ENCODE data around the gene NTN4.
"Not testable (repeated sequence)": the region's sequence is repeated elsewhere in the genome, so short reads cannot be mapped to it uniquely, and the experiment has no call there.

NTN4 gene

DNA sequence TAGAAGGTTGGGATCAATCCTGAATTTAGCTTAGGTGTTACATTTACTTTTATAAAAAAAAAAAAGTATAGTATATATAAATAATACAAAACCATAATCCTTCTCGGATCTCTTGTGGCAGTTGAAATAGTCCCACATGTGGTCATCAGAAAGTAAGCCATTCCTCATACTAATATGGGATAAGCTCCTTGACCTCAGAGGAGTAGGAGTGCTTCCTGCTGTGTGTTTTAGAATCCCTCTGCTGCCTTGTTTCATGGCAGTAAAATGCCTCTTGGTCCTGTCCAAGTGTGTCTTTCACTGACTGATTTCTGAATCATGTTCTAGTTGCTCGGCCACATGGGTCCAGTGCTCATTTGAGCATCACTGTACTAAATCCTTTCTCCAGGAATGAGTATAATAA is 117.0 kb downstream of the NTN4 start:
- H3K27ac ChIP-seq: peak overlapping the region; percentile 53
- TF ChIP-seq, protein P1, sequence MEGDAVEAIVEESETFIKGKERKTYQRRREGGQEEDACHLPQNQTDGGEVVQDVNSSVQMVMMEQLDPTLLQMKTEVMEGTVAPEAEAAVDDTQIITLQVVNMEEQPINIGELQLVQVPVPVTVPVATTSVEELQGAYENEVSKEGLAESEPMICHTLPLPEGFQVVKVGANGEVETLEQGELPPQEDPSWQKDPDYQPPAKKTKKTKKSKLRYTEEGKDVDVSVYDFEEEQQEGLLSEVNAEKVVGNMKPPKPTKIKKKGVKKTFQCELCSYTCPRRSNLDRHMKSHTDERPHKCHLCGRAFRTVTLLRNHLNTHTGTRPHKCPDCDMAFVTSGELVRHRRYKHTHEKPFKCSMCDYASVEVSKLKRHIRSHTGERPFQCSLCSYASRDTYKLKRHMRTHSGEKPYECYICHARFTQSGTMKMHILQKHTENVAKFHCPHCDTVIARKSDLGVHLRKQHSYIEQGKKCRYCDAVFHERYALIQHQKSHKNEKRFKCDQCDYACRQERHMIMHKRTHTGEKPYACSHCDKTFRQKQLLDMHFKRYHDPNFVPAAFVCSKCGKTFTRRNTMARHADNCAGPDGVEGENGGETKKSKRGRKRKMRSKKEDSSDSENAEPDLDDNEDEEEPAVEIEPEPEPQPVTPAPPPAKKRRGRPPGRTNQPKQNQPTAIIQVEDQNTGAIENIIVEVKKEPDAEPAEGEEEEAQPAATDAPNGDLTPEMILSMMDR (conservative IDR thresholded peaks at IDR 0.05): no peak

DNA sequence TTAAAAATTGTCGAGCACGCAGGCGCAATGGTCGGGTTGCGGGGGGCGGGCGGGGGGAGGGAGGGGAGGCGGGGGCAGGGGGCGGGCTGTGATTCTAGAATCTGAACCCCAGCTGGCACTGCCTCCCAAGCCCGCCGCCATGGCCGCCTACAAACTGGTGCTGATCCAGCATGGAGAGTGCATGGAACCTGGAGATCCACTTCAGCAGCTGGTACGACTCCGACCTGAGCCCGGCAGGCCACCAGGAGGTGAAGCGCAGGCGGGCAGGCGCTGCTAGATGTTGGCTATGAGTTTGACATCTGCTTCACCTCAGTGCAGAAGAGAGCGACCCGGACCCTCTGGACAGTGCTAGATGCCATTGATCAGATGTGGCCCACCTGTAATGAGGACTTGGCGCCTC is 118.4 kb downstream of the NTN4 start:
- H3K27ac ChIP-seq: no peak overlapping the region
- TF ChIP-seq, protein P1 (conservative IDR thresholded peaks at IDR 0.05): no peak

DNA sequence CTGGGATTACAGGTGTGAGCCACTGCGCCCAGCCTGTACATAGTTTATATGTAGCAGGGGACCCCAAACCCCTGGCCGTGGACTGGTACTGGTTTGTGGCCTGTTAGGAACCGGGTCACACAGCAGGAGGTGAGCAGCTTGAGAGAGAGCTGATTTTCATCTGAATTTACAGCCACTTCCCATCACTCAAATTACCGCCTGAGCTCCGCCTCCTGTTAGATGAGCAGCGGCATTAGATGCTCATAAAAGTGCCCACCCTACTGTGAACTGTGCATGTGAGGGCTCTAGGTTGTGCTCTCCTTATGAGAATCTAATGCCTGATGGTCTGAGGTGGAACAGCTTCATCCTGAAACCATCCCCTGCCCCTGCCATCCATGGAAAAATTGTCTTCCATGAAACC is 119.3 kb downstream of the NTN4 start:
- no peak overlapping the region for H3K27ac ChIP-seq
- TF ChIP-seq, protein P1 (conservative IDR thresholded peaks at IDR 0.05): no peak

DNA sequence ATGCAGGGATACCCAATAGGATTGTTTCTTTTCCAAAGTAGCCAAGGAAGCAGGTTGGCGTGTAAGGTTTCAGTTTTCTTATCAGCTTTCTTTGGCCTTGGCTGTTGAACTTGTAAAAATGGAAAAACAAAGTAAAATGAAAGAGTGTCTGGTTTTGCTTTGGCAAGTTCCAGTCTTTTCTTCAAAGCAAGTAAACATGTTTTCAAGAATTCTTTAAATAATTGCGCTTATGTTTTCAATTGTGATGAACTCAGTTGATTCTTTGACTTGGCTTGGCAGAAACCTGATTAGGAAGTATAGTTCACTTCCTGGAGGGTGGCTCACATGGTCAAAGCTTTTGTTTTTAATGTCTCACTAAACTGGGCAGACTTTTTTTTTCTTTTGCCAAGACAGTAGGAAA is 127.0 kb downstream of the NTN4 start:
- TF ChIP-seq, protein P1 (conservative IDR thresholded peaks at IDR 0.05): no peak
- no peak overlapping the region for H3K27ac ChIP-seq

DNA sequence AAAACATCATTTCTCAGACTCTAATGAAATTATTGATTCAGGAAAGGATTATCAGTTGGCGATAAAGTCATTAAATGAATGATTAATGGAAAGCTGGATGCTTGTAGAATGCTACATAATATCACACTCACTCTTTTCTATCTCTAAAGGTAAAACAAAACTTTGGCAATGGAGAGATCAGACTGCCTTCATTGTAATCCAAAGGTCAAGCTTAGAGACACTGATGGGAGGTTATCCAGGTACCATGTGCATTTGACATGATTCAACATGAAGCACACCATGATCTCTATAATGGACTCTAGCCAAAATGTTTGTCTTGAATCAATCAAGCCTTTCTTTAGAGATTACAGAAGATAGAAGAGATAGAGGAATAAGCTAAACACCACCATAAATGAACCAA is 129.2 kb downstream of the NTN4 start:
- H3K27ac ChIP-seq: 0 out of 2 replicates have a peak overlapping the region, but pooled peaks have one; percentile 2
- TF ChIP-seq, protein P1 (conservative IDR thresholded peaks at IDR 0.05): no peak

DNA sequence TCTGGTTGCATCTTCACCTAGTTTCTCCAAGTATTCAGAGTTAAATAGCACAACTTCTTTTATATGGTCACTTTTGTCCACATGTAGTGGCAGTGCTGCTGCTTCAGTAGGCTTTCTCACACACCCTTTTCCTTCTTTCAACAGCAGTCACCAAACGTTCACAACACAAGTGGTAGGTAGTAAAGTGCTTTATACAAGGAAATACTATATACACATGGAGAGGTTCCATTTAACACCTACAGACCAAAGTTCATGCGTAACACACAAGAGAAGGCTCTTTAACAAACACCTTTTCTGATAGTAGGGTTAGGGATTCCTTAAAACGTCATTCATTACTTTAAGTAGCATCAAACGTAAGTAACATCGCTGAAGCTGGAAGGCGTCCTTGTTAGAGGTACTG is 132.2 kb downstream of the NTN4 start:
- TF ChIP-seq, protein P1 (conservative IDR thresholded peaks at IDR 0.05): no peak
- no peak overlapping the region for H3K27ac ChIP-seq

DNA sequence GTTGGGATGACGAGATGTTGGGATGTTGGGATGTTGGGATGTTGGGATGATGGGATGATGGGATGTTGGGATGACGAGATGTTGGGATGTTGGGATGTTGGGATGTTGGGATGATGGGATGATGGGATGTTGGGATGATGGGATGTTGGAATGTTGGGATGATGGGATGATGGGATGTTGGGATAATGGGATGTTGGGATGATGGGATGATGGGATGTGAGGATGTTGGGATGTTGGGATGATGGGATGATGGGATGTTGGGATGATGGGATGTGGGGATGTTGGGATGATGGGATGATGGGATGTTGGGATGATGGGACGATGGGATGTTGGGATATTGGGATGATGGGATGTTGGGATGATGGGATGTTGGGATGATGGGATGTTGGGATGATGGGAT is 135.9 kb downstream of the NTN4 start:
- H3K27ac ChIP-seq: not testable (repeated sequence)

DNA sequence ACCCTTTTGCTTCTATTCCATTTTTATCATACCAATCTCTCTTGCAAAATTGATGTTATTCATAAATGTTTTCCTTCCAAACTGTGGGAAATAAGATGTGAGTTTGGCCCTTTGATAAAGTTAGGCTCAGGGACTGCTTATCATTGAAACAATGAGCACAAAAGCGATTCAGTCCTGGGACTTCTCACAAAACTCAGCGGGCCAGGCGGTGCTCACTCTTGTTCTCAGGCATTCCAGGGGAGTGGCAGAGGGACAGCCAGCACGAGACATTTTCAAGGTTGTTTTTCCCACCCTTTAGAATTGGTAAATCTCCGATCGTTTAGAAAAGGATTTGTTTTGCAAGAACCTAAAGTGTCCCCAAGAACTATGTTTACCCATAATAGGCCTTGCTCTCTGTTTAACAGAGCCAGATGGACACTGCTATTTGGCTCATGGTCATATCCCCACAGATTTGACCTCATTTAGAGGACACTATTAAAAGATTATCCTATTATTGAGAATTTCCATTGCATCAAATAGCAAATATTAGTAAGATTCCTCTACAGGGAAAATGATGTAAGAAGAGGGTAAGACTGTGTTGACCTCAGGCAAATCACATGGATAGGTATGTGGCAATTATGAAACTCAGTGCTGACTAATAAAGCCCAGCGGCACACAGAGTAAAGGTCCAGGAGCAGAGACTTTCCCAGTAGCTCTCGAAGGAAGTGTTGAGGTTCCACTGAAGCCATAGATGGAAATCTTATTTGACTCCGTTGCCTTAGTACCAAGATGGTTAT is 136.6 kb downstream of the NTN4 start:
- H3K27ac ChIP-seq: no peak overlapping the region

More for the DNA sequence above, 136.6 kb downstream of the NTN4 start:
- TF ChIP-seq, protein P1 (conservative IDR thresholded peaks at IDR 0.05): no peak
